Stomach (tissue), 9 donors: ENCODE data around the gene PEA15. TPM values are rescaled to one million over a fixed set of nuclear protein-coding genes. Genes with fewer than 3 reads are reported as not detected.

Experiments
- DNase-seq, 2 donors: peaks; one replicate each; pipeline versions ENCODE4 v3.0.0 to v3.0.0-alpha.2; 2013 to 2019
- H3K27ac ChIP-seq, 5 donors: fragments of 200-600 bp in 4 of 5; sonication (generic) in 4 of 5; one replicate each; pipeline ENCODE4 v1.5.1; 2013 to 2019; ENCODE audit warnings: mild to moderate bottlenecking in 1 of 5, moderate library complexity in 1 of 5
- H3K27me3 ChIP-seq, 3 donors: fragments of 200-600 bp; sonication (generic); one replicate each; pipeline ENCODE4 v1.5.1; 2017 to 2019; ENCODE audit warnings: mixed run types in 1 of 3
- H3K36me3 ChIP-seq, 4 donors: fragments of 200-600 bp; sonication (generic); 1 replicate in 3 of 4; 2 replicates in 1 of 4; pipeline ENCODE4 v1.5.1; 2016 to 2019
- H3K4me1 ChIP-seq, 4 donors: fragments of 200-600 bp; sonication (generic); one replicate each; pipeline ENCODE4 v1.5.1; 2016 to 2019
- H3K4me3 ChIP-seq, 4 donors: fragments of 200-600 bp; sonication (generic) in 3 of 4; one replicate each; pipeline ENCODE4 v1.5.1; 2016 to 2019; ENCODE audit warnings: mild to moderate bottlenecking in 1 of 4
- H3K9me3 ChIP-seq, 4 donors: fragments of 200-600 bp; sonication (generic); one replicate each; pipeline ENCODE4 v1.5.1; 2016 to 2019
- EP300 ChIP-seq: sonication (generic); formaldehyde crosslinking; IDR thresholded peaks from one replicate; pipeline ENCODE4 v1.6.1; 2017; ENCODE audit warnings: antibody characterized with exemption
- POLR2A ChIP-seq, 4 donors: fragments of 450-650 bp; IDR thresholded peaks; one replicate each; pipeline ENCODE4 v1.6.1; 2016; ENCODE audit warnings: antibody characterized with exemption in 4 of 4, control low read depth in 2 of 4, mild to moderate bottlenecking in 1 of 4, moderate library complexity in 1 of 4
- POLR2AphosphoS5 ChIP-seq, 3 donors: sonication (generic); formaldehyde crosslinking; IDR thresholded peaks; one replicate each; pipeline ENCODE4 v1.6.1; 2016; ENCODE audit warnings: antibody characterized with exemption in 3 of 3
- WGBS, 5 donors: extraction: QIAGEN DNeasy Blood & Tissue Kit in 3 of 5; methylation state at CpG; one replicate each; pipeline versions ENCODE4 v1.1.5 to v1.1.7; 2013 to 2018; 5-methylcytosine and 5-hydroxymethylcytosine counted together
- intact Hi-C: fragments of 100-400 bp; cut with DNase I; formaldehyde crosslinking; loops from one replicate; pipeline ENCODE4 v1.15.1; 2023; ENCODE audit warnings: low total_unique reads
- polyA plus RNA-seq, 3 donors: library from polyadenylated mRNA; stranded (reverse); fragments of 200-250 nt; gene quantifications; one replicate each; pipeline ENCODE4 v1.2.3, GENCODE V29; 2013
- total RNA-seq, 5 donors: library from RNA; depleted of rRNA; stranded (reverse); fragments of >200 nt; gene quantifications; one replicate each; pipeline versions ENCODE4 v1.1.0 to v1.2.3, GENCODE V29; 2014 to 2016
- TF ChIP-seq, protein P1 (sequence below), 7 experiments: fragments of 450-650 bp in 4 of 7; fragments of 200-600 bp in 3 of 7; sonication (generic) in 3 of 7; IDR thresholded peaks; one replicate each; pipeline ENCODE4 v1.5.1; 2016 to 2019; ENCODE audit warnings: antibody characterized with exemption in 7 of 7, control low read depth in 2 of 7, mild to moderate bottlenecking in 1 of 7
- donor health status: healthy with polysubstance abuse.
- donor health status: Bipolar disorder and iron deficiency.
- donor health status: healthy.

PEA15 gene
- total and polyA plus RNA-seq, 8 donors = 26.3 to 127 (median 58.0) TPM

DNA sequence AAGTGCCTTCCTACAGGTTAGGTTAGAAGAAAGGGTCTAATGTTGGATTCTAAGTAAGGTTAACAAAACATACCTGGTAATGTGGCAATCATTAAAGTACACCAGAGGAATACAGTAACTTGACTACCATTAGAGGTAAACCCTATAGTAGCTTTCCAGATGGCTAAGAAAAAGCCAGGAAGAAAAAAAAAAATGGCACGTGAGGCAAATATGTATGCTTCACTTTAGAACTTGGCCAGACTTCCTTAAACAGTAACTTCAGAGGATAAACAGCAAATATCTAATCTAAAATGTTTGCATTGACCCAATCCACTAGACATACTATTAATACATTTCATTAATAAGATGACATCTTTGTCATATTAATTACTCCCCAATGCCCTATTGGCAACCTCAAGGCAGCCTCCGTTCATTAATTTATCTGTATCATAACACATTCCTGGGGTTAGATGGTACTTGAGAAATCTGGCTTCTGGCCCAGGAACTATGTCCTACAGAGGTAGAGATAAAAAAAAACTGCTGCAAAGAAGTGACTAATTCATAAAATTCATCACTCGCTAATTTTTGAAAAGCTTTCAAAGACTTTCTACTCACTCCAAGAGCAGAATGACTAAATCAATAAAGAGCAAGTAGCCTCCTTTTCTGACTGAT is 51.3 kb downstream of the PEA15 start:
- Histone ChIP-seq H3K4me1 (peaks cover 23 to 76% (median 57%) of the 10 kb centered on the region in 4 donors), H3K9me3 (no peaks in the 10 kb centered on the region), H3K27me3 (no peaks in the 10 kb centered on the region), H3K27ac (peak overlapping the region in 3 of 5 donors; percentile 3 to 50 (median 35)), H3K4me3 (no peak overlapping the region), H3K36me3 (peaks cover 0 to 24% (median 12%) of the 10 kb centered on the region in 4 donors)
- TF ChIP-seq POLR2AphosphoS5 (IDR thresholded peaks at IDR 0.05) = no peak
- TF ChIP-seq, protein P1, sequence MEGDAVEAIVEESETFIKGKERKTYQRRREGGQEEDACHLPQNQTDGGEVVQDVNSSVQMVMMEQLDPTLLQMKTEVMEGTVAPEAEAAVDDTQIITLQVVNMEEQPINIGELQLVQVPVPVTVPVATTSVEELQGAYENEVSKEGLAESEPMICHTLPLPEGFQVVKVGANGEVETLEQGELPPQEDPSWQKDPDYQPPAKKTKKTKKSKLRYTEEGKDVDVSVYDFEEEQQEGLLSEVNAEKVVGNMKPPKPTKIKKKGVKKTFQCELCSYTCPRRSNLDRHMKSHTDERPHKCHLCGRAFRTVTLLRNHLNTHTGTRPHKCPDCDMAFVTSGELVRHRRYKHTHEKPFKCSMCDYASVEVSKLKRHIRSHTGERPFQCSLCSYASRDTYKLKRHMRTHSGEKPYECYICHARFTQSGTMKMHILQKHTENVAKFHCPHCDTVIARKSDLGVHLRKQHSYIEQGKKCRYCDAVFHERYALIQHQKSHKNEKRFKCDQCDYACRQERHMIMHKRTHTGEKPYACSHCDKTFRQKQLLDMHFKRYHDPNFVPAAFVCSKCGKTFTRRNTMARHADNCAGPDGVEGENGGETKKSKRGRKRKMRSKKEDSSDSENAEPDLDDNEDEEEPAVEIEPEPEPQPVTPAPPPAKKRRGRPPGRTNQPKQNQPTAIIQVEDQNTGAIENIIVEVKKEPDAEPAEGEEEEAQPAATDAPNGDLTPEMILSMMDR (IDR thresholded peaks at IDR 0.05) = no peak
- no peak for TF ChIP-seq POLR2A (IDR thresholded peaks at IDR 0.05)
- TF ChIP-seq EP300 = no peak
- DNase-seq = peak in 1 of 2 donors; percentile 39
- 15 to 25% (median 19%) methylated on average over 3 of the region's 3 CpGs for WGBS, 5 donors
- intact Hi-C loops = no loop called here

DNA sequence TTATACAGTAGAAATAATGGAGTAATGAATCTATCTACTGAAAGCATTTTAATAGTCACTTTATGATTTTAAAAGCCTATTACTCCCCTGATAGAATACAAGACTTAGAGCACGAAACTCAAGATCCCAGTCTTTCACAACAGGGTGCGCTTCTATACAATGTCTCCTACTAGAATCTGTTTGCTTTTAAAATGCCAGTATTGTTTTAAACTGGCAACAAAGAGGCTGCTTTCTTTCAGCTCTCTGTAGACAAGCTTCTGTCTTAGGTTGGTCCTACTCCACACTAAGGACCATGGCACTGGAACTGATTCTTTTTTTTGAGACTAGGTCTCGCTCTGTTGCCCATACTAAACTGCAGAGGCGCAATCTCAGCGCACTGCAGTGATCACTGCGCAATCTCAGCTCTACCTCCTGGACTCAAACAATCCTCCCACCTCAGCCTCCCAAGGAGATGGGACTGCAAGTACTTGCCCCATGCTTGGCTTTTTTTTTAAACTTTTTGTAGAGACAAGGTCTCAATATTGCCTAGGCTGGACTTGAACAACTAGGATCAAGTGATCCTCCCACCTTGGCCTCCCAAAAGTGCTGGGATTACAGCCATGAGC is 52.3 kb downstream of the PEA15 start:
- no peaks in the 10 kb centered on the region for H3K27me3 ChIP-seq
- peak overlapping the region in 2 of 5 donors; percentile 3 to 50 for H3K27ac ChIP-seq
- TF ChIP-seq EP300 = no peak
- TF ChIP-seq, protein P1 (IDR thresholded peaks at IDR 0.05) = no peak
- no peak for TF ChIP-seq POLR2AphosphoS5 (IDR thresholded peaks at IDR 0.05)
- no peak for TF ChIP-seq POLR2A (IDR thresholded peaks at IDR 0.05)
- H3K4me1 ChIP-seq = peaks cover 23 to 67% (median 50%) of the 10 kb centered on the region in 4 donors
- no peak for DNase-seq
- no peak overlapping the region for H3K4me3 ChIP-seq
- H3K9me3 ChIP-seq = no peaks in the 10 kb centered on the region
- peaks cover 0 to 23% (median 12%) of the 10 kb centered on the region in 4 donors for H3K36me3 ChIP-seq
- intact Hi-C loops = no loop called here
- 82 to 90% (median 84%) methylated on average over 6 of the region's 6 CpGs for WGBS, 5 donors

DNA sequence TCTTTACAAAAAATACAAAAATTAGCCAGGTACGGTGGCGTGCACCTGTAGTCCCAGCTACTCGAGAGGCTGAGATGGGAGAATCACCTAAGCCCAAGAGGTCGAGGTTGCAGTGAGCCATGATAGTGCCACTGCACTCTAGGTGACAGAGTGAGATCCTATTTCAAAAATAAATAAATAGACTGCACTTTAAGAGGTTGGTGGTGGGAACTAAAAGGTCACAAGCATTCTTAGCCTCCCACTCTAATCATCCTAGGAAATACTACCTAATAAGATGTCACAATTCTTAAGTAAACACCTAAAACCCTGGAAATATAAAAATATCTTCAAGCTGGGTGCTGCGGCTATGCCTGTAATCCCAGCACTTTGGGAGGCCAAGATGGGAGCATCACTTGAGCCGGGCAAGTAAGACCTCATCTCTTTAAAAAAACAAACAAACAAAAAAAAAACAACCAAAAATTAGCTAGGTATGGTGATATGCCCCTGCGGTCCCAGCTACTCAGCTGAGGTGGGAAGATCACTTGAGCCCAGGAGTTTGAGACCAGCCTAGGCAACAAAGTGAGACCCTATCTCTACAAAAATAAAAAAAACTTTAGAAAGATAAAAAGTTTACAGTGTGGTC is 53.1 kb downstream of the PEA15 start:
- no peak for DNase-seq
- no peaks in the 10 kb centered on the region for H3K9me3 ChIP-seq
- peak overlapping the region in 1 of 5 donors; percentile 50 for H3K27ac ChIP-seq
- H3K36me3 ChIP-seq = peaks cover 0 to 22% (median 12%) of the 10 kb centered on the region in 4 donors
- peaks cover 27 to 71% (median 55%) of the 10 kb centered on the region in 4 donors for H3K4me1 ChIP-seq
- H3K27me3 ChIP-seq = no peaks in the 10 kb centered on the region
- TF ChIP-seq, protein P1 (IDR thresholded peaks at IDR 0.05) = no peak
- TF ChIP-seq POLR2A (IDR thresholded peaks at IDR 0.05) (no peak), POLR2AphosphoS5 (IDR thresholded peaks at IDR 0.05) (no peak), EP300 (no peak)
- WGBS, 5 donors = 92 to 94% (median 92%) methylated on average over 7 of the region's 7 CpGs
- H3K4me3 ChIP-seq = no peak overlapping the region
- intact Hi-C loops = no loop called here
